ENCODE measurements around the gene OR51B2.
"Not testable (repeated sequence)": the region's sequence is repeated elsewhere in the genome, so short reads cannot be mapped to it uniquely, and the experiment has no call there.

OR51B2 gene, protein sequence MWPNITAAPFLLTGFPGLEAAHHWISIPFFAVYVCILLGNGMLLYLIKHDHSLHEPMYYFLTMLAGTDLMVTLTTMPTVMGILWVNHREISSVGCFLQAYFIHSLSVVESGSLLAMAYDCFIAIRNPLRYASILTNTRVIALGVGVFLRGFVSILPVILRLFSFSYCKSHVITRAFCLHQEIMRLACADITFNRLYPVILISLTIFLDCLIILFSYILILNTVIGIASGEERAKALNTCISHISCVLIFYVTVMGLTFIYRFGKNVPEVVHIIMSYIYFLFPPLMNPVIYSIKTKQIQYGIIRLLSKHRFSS

DNA sequence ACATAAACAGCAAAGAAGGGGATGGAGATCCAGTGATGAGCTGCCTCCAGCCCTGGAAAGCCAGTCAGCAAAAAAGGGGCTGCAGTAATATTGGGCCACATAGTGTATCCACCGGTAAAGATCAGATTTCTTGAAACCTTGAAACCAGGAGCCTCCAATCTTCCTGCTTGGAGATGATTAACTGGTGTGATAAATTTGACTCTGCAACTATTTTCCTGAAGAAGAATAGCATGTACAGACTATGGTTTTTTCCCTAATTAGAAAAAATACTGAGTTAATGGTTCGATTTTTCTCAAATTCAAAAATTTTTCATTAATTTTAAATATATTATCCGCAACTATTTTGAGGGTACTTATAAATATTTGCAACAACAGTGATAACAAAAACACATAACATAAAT is at the start of gene OR51B2:
TSS of gene OR51B2 (minus strand) at position 101 of the 400 bp plus-strand sequence. CDS start at position 101, 0 bp downstream.
- DNase-seq (ENCODE audit: low read depth in 2 of 2), result no peak

DNA sequence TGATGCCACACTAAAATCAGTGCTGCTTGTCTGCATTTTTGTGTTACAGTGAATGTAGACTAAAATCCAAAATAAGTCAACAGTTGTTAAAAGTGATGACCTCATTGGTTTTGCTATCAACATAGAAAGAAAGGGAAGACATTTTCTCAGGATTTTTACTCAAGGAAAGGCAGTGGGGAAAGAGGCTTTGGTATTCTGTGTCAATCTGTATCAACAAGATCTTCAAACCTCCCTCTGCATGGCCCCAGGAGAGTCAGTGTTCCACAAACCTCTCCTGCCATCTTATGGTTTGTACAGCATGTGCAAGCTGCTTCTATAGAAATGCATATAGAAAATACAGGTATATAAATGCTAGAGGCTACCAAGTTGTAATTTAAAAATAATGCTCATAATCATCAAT is 45.7 kb upstream of the OR51B2 start:
- DNase-seq (ENCODE audit: low read depth in 2 of 2), result no peak

DNA sequence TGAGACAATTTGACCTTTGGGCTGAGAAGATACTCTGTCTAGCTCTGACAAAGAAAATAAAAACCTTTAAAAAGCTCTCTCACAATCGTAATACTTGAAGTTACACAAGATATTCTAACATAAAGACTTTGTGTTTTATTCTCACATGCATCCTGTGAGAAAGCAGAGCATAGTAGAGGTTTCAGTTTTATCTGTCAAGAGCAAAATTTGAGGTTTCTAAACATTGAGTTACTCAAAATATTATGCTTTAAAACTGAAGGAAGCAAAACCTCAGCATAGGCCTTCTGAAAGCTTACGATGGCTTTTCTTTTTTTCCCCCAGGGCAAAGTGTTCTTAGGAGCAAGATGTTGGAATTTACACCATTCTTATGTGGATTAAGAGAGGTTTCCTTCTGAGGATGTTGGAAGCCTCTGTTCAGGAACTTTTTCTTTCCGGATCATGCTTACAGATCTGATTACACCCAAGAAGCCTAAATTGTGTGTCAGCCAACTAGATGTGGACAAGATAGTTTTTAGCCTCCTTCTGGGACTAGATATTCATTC is 44.5 kb upstream of the OR51B2 start:
- DNase-seq (ENCODE audit: low read depth in 2 of 2), result no peak

DNA sequence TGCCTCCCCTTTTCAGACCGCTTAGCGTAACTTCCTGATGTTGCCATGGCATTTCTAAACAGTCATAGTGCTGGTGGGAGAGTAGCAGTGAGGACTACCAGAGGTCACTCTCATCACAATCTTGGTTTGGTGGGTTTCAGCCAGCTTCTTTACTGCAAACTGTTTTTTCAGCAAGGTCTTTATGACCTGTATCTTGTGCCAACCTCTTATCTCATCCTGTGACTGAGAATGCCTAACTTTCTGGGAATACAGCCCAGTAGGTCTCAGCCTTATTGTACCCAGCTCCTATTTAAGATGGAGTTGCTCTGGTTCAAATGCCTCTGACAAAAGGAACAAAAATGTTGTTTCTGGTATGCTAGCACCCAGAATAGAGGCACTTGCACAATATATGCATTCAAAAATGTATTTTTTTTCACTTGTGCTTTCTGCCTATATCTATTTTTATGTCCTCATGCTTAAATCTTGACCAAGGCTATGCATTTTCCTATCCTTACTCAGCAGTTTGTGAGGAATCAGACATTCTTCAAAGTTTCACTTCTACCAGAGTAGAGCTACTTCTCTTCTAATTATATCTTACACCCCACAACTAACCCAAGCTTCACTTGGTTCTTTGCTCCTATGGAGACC is 43.5 kb upstream of the OR51B2 start:
- DNase-seq (ENCODE audit: low read depth in 2 of 2), result no peak

DNA sequence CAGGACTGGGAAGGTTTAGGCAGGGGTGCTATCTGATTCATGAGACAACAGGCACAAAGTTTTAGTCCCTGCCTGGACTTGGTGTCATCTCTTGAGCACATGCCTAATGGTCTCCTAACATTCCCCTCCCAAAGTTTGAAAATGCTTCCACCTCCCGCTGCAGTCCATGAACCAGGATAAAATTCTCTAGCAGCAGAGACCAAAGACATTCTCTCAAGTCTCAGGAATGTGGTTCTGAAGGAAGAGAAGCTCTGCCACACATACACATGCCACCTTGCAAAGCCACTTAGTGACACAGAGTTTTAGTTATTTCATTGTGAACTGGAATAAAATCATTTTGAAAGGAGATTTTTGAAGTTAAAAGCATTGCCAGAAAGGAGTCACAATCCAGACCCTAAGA is 42.8 kb upstream of the OR51B2 start:
- no peak for DNase-seq (ENCODE audit: low read depth in 2 of 2)

DNA sequence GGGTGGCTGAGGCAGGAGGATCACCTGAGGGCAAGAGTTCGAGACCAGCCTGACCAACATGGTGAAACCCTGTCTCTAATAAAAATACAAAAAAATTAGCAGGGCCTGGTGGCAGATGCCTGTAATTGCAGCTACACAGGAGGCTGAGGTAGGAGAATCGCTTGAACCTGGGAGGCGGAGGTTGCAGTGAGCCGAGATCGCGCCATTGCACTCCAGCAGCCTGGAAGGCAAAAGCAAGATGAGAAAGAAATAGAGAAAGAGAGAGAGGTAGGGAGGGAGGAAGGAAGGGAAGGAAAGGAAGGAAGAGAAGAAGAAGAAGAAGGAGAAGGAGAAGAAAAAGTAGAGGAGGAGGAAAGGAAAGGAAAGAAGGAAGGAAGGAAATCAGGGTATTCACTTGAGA is 42.3 kb upstream of the OR51B2 start:
- DNase-seq (ENCODE audit: low read depth in 2 of 2), result not testable (repeated sequence)

DNA sequence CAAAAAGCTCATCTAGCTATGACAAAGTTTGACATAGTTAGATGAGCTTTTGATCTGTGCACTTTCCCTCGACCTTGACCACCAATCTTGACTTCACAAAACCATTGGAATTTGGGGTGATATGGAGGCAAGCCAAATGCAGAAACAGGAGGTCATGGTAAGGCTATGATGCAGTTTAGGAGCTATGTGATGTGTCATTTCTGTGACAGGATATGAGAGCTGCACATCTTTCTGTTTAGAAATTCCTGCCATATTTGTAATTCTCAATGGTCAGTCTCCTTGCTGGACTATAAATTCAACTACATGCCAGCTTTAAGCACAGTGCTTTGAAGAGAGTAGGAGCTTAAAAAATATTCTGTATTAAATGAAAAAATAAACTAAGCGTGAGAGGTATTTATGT is 40.1 kb upstream of the OR51B2 start:
- DNase-seq (ENCODE audit: low read depth in 2 of 2), result no peak

DNA sequence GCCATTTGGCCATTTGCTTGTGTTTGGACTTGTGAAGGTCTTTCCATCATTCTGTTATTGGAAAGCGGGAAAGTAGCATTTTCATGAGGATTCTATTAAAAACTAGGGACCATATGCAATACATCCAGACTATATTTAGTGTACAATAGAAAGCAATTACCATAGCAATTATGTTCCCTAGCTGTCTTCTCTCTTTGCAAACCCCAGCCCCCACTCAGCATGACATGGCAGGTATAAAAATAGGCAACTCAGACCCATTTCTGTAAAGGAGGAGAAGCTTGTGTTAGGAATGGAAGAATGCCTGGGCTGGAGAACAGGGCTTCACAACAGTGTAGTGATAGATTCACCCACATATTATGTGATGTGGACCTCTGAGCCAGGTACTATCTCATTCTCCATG is 39.6 kb upstream of the OR51B2 start:
- no peak for DNase-seq (ENCODE audit: low read depth in 2 of 2)

DNA sequence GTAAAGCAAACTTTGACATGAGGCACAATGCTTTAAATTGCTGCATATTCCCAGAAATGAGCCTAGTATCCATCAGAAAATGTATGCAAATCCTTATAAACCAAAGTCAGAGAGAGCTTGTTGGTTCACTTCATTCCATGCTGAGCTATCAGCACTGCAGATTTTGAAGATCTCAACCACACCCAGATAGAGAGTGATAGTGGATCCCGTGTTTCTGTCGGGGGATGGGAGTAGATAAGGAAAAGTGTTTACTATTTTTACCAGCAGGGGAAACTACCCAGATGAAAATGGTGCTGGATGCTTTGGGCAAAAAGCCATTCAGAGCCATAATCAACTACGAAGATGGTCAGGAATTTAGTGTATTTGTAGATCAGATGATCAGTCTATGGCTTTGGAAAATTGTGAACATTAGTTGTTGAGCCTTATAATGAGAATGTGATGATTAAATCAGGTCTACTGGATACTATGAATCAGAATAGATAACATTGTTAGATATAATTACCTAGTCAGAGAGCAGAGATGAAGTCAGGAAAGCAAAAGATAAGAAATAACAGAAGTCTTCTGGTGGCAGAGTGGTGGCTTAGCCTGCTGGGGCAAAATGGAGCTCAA is 38.0 kb upstream of the OR51B2 start:
- no peak for DNase-seq (ENCODE audit: low read depth in 2 of 2)

DNA sequence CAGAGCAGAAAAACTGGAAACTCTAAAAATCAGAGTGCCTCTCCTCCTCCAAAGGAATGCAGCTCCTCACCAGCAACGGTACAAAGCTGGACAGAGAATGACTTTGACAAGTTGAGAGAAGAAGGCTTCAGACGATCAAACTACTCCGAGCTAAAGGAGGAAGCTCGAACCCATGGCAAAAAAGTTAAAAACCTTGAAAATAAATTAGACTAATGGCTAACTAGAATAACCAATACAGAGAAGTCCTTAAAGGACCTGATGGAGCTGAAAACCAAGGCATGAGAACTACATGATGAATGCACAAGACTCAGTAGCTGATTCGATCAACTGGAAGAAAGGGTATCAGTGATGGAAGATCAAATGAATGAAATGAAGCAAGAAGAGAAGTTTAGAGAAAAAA is 31.9 kb upstream of the OR51B2 start:
- not testable (repeated sequence) for DNase-seq (ENCODE audit: low read depth in 2 of 2)

DNA sequence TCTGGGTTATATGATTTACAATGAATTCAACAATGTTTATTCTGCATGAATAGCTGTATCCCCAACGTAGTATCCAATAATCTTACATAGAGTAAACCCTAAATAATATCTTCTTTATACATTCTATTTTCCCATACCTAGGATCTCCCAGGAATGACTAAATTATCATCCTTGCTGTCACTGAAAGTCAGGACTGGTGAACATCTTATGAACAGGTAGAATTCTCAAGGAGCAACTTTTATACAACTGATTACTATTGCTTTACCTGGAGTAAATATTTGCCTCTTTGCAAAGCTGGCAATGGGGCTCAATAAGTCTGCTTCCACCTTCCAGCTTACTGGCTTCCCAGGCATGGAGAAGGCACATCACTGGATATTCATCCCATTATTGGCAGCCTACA is 27.1 kb upstream of the OR51B2 start, which contains the start of gene OR51B6:
TSS of gene OR51B6 (plus strand) at position 301 of the 400 bp plus-strand sequence. CDS start at position 301, 0 bp downstream.
- no peak for DNase-seq (ENCODE audit: low read depth in 2 of 2)

DNA sequence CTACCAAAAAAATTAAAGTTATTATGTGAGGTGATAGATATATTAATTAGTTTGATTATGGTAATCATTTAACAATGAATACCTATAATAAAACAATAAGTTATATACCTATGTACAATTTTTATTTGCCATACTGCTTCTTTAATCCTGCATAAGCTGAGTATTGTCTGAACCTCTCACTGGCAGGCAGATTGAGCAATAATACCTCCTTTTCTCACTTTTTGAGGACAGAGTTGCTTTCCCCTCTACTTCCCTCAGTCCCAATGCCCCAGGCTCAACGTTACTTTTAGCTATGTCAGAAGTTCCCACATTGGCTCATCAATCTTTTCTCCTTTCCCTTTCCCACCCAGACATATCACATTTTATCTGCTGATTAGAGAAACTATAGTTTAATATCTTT is 25.5 kb upstream of the OR51B2 start:
- no peak for DNase-seq (ENCODE audit: low read depth in 2 of 2)

DNA sequence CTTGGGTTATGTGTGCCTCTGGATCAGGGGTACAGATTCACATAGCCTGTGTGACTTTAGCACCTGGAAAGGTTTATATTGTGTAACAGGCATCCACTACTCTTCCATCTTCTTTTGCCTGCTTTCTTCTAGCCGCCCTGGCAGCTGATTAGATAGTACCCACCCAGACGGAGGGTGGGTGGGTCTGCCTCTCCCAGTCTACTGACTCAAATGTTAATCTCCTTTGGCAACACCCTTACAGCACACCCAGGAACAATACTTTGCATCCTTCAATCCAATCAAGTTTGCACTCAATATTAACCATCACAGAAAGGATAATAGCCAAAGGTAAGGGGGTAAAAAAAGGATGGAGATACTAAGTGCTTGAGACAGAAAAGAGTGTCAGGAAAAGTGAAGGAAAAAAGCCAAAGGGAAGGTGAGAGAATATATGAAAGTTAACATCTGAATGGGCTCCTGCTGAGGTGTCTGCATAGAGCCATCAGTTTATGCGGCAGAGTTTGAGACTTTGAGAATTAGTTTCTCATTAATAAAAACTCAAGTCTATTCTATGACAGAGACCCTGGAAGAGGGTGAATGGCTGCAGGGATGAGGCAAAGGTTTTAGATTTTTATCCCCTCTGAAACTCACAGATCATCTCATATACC is 24.6 kb upstream of the OR51B2 start:
- no peak for DNase-seq (ENCODE audit: low read depth in 2 of 2)

DNA sequence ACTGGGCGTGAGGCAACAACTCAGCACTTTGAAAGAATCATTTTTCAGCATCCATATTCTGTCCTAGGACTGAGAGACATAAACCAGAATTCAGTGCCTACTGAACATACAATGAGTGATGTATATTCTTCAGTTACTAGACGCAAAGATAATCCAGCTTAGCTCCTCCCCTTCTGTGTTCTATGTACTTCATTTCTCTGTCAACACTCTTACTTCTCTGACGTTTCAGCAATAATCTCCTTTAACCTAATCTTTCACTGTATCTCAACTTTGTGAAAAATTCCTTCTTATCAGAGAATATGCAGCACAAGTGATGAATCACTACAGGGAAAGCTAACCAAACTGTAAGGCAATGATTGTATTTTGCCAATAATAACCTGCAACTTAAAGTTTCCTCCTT is 21.7 kb upstream of the OR51B2 start:
- DNase-seq (ENCODE audit: low read depth in 2 of 2), result no peak

DNA sequence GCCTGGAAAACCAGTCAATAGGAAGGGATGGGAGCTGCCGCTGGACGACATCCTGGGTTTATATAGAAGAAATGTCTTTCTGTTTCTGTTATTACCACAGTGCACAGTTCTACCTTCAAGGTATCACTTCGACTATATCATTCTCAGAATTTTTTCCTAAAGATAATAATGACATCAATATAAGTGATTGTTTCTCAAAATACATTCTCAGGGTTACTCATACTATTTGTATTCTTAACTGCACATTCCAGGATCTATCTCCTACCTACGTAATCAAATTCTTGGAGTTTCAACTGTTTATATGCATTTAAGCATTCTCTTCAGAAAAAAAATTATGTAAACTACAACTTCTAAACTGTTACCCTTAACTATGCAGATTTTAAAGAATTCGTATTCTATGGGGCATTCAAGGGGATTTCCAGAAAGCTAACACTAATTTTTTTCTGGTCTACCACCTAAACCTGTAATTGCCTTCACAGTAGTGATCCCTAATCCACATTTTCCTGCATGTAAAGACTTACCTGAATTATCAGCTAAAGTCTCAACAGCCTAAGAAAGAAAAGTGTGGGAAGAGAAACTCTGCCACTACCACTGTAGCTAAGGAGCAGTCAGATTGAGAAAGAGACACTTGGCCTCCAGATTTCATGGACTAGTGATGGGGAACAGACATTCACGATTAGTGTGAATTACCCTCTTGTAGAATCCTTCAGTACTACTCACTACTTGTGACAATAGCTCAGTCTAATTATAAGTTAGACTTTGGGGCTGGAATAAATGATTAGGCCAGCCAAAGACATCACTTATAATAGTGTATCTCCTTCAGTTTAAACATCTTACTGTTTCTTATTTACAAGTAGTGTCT is 19.6 kb upstream of the OR51B2 start, which contains the start of gene OR51B5:
TSS of gene OR51B5 (minus strand) at position 51 of the 862 bp plus-strand sequence. CDS start at position 51, 0 bp downstream.
- DNase-seq (ENCODE audit: low read depth in 2 of 2), result no peak

DNA sequence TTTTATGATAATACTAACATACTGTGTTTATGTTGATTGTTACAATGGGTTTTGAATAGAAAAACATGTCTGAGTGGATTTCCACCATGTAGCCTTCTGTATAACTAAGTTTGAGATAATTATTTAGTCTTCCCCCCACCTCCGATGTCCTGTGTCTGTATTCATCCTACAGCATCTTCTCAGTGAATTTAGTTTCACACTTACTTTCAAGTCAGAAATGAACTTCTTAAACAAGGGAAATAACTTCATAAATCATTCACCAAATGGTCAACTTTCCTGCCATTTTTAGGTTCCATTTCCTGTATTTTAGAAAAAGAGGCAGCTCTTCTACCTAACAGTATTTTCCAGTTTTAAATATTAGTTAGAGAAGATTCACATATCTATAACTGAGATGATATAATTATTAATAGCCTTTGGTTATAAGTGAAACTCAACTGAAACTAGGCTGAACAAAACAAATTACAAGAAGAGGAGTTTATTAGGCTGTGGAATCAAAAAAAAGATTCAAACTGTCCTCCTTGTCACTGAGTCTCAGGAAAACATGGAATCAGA is 15.8 kb upstream of the OR51B2 start:
- no peak for DNase-seq (ENCODE audit: low read depth in 2 of 2)

DNA sequence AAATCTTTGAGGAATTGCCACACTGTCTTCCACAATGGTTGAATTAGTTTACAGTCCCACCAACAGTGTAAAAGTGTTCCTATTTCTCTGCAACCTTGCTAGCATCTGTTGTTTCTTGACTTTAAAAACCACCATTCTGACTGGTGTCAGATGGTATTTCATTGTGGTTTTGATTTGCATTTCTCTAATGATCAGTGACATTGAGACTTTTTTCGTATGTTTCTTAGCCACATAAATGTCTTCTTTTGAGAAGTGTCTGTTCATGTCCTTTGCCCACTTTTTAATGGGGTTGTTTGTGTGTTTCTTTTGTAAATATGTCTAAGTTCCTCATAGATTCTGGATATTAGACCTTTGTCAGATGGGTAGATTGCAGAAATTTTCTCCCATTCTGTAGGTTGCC is 13.2 kb upstream of the OR51B2 start:
- DNase-seq (ENCODE audit: low read depth in 2 of 2), result not testable (repeated sequence)

DNA sequence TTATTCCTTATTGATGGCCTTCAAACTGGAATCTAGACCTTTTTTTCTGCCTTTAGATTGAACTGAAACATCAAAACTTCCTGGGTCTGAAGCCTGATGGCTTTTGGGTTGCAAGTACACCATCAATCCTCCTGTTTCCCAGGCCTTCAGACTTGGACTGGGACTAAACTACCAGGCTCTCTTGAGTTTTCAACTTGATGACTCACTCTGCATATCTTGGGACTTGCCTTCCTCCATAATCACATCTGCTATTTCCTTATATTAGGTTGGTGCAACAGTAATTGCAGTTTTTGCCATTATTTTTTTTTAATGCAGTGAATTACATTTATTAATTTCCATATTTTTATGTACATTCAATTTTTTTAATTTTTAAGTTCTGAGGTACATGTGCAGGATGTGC is 12.2 kb upstream of the OR51B2 start:
- no peak for DNase-seq (ENCODE audit: low read depth in 2 of 2)

DNA sequence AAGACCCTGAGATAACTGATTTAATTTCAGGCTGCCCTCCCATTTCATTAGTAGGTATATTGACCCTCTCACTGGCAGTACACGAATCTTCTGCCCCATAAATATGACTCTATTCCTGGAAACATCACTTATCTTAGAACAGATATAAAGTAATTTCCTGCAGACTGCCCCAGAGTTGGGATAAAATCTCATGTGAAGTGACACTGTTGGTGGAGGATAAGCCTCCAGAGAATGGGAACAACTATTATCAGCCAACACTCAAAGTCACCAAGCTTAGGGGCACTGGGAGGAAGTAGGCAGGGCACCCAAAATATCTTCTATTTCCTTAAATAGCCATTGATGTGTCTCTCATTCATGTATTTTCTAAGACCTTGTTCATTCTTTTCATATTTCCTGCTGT is 11.1 kb upstream of the OR51B2 start:
- DNase-seq (ENCODE audit: low read depth in 2 of 2), result no peak

DNA sequence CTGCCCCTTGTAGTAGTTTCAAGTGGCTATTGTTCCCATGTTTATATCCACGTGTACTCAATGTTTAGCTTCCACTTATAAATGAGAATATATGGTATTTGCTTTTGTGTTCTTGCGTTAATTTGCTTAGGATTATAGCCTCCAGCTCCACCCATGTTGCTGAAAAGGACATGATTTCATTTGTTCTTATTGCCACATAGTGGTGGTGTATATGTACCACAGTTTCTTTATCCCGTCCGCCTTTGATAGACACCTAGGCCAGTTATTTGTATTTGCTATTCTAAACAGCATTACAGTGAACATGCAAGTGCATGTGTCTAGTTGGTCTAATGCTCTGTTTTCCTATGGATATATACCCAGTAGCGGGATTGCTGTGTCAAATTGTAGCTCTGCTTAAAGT is 6.8 kb downstream of the OR51B2 start:
- DNase-seq (ENCODE audit: low read depth in 2 of 2), result no peak
